MM.1S (cell line): ENCODE measurements around the gene LILRB4.
"Not testable (repeated sequence)": the region's sequence is repeated elsewhere in the genome, so short reads cannot be mapped to it uniquely, and the experiment has no call there.

Source experiments
- DNase-seq: peaks from one replicate; pipeline ENCODE4 v3.0.0-alpha.2; 2015
- H2AFZ ChIP-seq: fragments of 300-600 bp; sonication (generic); 2 replicates; pipeline ENCODE4 v1.6.0; 2016; ENCODE audit warnings: antibody characterized with exemption, low read length
- H3F3A ChIP-seq: fragments of 300-600 bp; sonication (generic); 2 replicates; pipeline ENCODE4 v1.6.1; 2016; ENCODE audit warnings: mild to moderate bottlenecking, antibody characterized with exemption, low read length, moderate library complexity, mixed read lengths; ENCODE audit not compliant: insufficient read depth
- H3K27ac ChIP-seq: fragments of 300-600 bp; sonication (generic); 2 replicates; pipeline ENCODE4 v1.5.1; 2016; ENCODE audit warnings: mild to moderate bottlenecking, low read length
- H3K27me3 ChIP-seq: fragments of 300-600 bp; sonication (generic); replicated peaks from 2 replicates; pipeline ENCODE4 v1.6.0; 2016; ENCODE audit warnings: low read length; ENCODE audit not compliant: insufficient read depth
- H3K36me3 ChIP-seq: fragments of 300-600 bp; sonication (generic); replicated peaks from 2 replicates; pipeline ENCODE4 v1.6.1; 2016; ENCODE audit warnings: mild to moderate bottlenecking, low read length, mixed read lengths; ENCODE audit not compliant: insufficient read depth
- H3K4me1 ChIP-seq: fragments of 300-600 bp; sonication (generic); 2 replicates; pipeline ENCODE4 v1.6.1; 2016; ENCODE audit warnings: low read length, mixed read lengths
- H3K4me2 ChIP-seq: fragments of 300-600 bp; sonication (generic); 2 replicates; pipeline ENCODE4 v1.6.0; 2016; ENCODE audit warnings: low read depth, low read length
- H3K4me3 ChIP-seq: fragments of 300-600 bp; sonication (generic); 2 replicates; pipeline ENCODE4 v1.5.1; 2016; ENCODE audit warnings: low read length, mixed read lengths
- H3K79me2 ChIP-seq: fragments of 300-600 bp; sonication (generic); 2 replicates; pipeline ENCODE4 v1.6.1; 2016; ENCODE audit warnings: mixed run types, low read length, mixed read lengths
- H3K9ac ChIP-seq: fragments of 300-600 bp; sonication (generic); 2 replicates; pipeline ENCODE4 v1.6.1; 2016; ENCODE audit warnings: low read length, mixed read lengths
- H3K9me2 ChIP-seq: fragments of 300-600 bp; sonication (generic); replicated peaks from 2 replicates; pipeline ENCODE4 v1.6.1; 2016; ENCODE audit warnings: mild to moderate bottlenecking, low read length, mixed read lengths; ENCODE audit not compliant: insufficient read depth
- H3K9me3 ChIP-seq: fragments of 300-600 bp; sonication (generic); replicated peaks from 2 replicates; pipeline ENCODE4 v1.6.1; 2016; ENCODE audit warnings: mild to moderate bottlenecking, low read length, mixed read lengths; ENCODE audit not compliant: insufficient read depth
- H4K20me1 ChIP-seq: fragments of 300-600 bp; sonication (generic); 2 replicates; pipeline ENCODE4 v1.6.1; 2016; ENCODE audit warnings: mild to moderate bottlenecking, low read length, moderate library complexity, mixed read lengths; ENCODE audit not compliant: insufficient read depth
- EZH2 ChIP-seq: fragments of 300-600 bp; sonication (generic); optimal IDR thresholded peaks from 2 replicates; pipeline ENCODE3; 2017; ENCODE audit warnings: low read depth, mild to moderate bottlenecking, antibody characterized with exemption, low read length, mixed read lengths
- EZH2phosphoT487 ChIP-seq: fragments of 300-600 bp; sonication (generic); IDR thresholded peaks from 2 replicates; pipeline ENCODE4 v1.6.1; 2018; ENCODE audit warnings: antibody characterized with exemption, low read length
- TF ChIP-seq, protein P1 (sequence below): fragments of 300-600 bp; sonication (generic); IDR thresholded peaks from 2 replicates; pipeline ENCODE4 v1.5.1; 2016; ENCODE audit warnings: antibody characterized with exemption, low read length, mixed read lengths

The LILRB4 gene

DNA sequence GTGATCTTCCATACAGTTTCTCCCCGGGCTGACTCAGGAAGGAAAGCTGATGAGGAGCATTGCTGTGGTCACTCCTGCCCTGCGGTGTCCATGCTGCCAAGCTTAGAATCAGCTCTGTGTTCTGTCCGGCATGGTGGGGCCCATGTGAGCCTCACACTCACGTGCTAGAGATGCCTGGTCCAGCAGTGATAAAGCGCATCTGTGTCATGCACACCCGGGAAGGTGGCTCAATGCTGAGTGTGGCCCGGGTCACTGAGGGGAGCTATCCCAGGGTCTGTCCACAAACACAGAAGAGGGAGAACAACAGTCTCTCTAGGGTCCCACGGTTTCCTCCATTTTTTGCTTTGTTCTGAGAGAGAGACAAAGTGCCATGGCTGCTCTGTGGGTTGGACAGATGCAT lies 36.0 kb upstream of the LILRB4 start:
- H3K79me2 ChIP-seq: no peaks in the 10 kb centered on the region
- no peak overlapping the region for H3K9ac ChIP-seq
- H3K9me2 ChIP-seq: no peaks in the 10 kb centered on the region
- H3K27me3 ChIP-seq: peaks cover 79% of the 10 kb centered on the region
- no peak overlapping the region for H3K27ac ChIP-seq
- H2AFZ ChIP-seq: no peak overlapping the region
- no peaks in the 10 kb centered on the region for H4K20me1 ChIP-seq
- no peaks in the 10 kb centered on the region for H3K4me1 ChIP-seq
- no peaks in the 10 kb centered on the region for H3K36me3 ChIP-seq
- no peak overlapping the region for H3K4me3 ChIP-seq
- TF ChIP-seq, protein P1, sequence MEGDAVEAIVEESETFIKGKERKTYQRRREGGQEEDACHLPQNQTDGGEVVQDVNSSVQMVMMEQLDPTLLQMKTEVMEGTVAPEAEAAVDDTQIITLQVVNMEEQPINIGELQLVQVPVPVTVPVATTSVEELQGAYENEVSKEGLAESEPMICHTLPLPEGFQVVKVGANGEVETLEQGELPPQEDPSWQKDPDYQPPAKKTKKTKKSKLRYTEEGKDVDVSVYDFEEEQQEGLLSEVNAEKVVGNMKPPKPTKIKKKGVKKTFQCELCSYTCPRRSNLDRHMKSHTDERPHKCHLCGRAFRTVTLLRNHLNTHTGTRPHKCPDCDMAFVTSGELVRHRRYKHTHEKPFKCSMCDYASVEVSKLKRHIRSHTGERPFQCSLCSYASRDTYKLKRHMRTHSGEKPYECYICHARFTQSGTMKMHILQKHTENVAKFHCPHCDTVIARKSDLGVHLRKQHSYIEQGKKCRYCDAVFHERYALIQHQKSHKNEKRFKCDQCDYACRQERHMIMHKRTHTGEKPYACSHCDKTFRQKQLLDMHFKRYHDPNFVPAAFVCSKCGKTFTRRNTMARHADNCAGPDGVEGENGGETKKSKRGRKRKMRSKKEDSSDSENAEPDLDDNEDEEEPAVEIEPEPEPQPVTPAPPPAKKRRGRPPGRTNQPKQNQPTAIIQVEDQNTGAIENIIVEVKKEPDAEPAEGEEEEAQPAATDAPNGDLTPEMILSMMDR: no peak
- TF ChIP-seq EZH2phosphoT487 (no peak), EZH2 (no peak)
- H3F3A ChIP-seq: no peaks in the 10 kb centered on the region
- no peaks in the 10 kb centered on the region for H3K9me3 ChIP-seq
- H3K4me2 ChIP-seq: no peak overlapping the region
- no peak for DNase-seq

DNA sequence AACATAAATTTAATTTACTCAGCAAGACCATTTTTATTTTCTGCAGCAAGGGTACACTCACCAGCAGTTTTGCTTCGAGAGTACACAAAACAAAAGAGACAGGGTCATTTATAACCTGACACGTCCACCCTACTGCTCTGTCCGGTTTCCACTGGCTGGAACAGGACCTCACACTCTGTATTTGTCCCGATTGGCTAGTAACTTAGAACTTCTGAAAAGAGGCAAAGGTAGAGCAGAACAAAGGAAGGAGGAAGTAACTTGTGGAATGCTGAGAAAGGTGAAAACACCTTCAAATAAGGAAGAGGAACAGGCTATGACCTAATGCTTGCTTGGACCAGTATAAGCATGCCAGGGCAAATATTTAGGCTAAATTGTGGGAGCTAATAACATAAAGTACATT lies 34.9 kb upstream of the LILRB4 start:
- H3K4me3 ChIP-seq, H3F3A ChIP-seq, H3K9me3 ChIP-seq, H3K27ac ChIP-seq, H3K4me2 ChIP-seq, H3K9ac ChIP-seq, H3K79me2 ChIP-seq, H3K9me2 ChIP-seq, H3K4me1 ChIP-seq, H2AFZ ChIP-seq, H4K20me1 ChIP-seq, DNase-seq, H3K36me3 ChIP-seq: not testable (repeated sequence)
- H3K27me3 ChIP-seq: peaks cover 79% of the 10 kb centered on the region

DNA sequence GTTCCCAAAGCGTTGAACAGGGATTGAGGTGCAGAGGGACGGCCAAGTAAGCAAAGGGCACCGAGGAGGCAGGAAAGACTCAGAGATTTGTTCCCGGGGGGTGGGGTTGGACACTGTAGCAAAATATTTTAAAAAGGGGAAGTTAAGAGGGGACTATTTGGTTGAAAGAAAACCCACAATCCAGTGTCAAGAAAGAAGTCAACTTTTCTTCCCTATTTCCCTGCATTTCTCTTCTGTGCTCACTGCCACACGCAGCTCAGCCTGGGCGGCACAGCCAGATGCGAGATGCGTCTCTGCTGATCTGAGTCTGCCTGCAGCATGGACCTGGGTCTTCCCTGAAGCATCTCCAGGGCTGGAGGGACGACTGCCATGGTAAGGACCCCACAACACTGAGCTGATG lies 32.5 kb upstream of the LILRB4 start, which contains the start of gene LILRB1:
TSS of gene LILRB1 (plus strand) at position 223 of the 400 bp plus-strand sequence. CDS start 590 bp downstream, outside the sequence.
- not testable (repeated sequence) for H3K27ac ChIP-seq, H3K36me3 ChIP-seq, H3K9me3 ChIP-seq, H3K9ac ChIP-seq, H3K79me2 ChIP-seq, H3F3A ChIP-seq, H3K4me1 ChIP-seq, H2AFZ ChIP-seq, H4K20me1 ChIP-seq, H3K9me2 ChIP-seq, H3K4me2 ChIP-seq, H3K4me3 ChIP-seq, DNase-seq
- H3K27me3 ChIP-seq: peaks cover 79% of the 10 kb centered on the region

DNA sequence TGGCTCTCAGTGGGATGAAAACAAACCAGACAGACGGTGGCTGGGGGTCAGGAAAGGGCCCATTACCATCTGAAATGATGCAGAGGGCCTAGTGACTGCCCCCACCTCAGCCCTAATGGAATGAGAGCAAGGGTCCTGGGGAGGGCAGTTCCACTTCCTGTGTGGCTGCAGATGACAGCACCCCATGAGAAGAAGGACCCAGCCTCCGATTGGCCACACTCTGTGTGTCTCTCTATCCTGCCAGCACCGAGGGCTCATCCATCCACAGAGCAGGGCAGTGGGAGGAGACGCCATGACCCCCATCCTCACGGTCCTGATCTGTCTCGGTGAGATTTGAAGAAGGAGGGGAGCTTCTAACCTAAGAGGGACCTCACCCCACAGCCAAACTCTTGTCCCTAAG lies 32.0 kb upstream of the LILRB4 start:
- Histone ChIP-seq H3K9ac (no peak overlapping the region), H3K36me3 (no peaks in the 10 kb centered on the region), H3K4me3 (no peak overlapping the region), H3K27ac (no peak overlapping the region), H2AFZ (no peak overlapping the region), H3K27me3 (peaks cover 80% of the 10 kb centered on the region), H3K79me2 (no peaks in the 10 kb centered on the region), H4K20me1 (no peaks in the 10 kb centered on the region), H3K9me3 (no peaks in the 10 kb centered on the region), H3K4me1 (no peaks in the 10 kb centered on the region), H3F3A (no peaks in the 10 kb centered on the region), H3K4me2 (no peak overlapping the region), H3K9me2 (no peaks in the 10 kb centered on the region)
- DNase-seq: no peak
- no peak for TF ChIP-seq EZH2phosphoT487
- no peak for TF ChIP-seq EZH2
- TF ChIP-seq, protein P1: no peak

DNA sequence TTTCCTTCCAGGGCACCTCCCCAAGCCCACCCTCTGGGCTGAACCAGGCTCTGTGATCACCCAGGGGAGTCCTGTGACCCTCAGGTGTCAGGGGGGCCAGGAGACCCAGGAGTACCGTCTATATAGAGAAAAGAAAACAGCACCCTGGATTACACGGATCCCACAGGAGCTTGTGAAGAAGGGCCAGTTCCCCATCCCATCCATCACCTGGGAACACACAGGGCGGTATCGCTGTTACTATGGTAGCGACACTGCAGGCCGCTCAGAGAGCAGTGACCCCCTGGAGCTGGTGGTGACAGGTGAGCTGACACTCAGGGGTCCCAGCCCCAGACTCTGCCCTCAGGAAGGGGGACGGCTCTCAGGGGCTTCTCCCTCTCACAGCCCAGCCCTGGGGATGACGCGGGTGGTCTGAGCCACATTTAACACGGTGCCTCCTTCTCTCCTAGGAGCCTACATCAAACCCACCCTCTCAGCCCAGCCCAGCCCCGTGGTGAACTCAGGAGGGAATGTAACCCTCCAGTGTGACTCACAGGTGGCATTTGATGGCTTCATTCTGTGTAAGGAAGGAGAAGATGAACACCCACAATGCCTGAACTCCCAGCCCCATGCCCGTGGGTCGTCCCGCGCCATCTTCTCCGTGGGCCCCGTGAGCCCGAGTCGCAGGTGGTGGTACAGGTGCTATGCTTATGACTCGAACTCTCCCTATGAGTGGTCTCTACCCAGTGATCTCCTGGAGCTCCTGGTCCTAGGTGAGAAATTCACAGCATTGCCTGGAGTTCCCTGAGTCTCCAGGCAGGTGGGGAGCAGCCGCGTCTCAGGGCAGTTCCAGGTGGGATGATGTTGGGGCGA lies 31.1 kb upstream of the LILRB4 start:
- H3K4me2 ChIP-seq, H4K20me1 ChIP-seq, H3K9ac ChIP-seq, H3K9me2 ChIP-seq, H3K36me3 ChIP-seq, H3K4me1 ChIP-seq, H3K9me3 ChIP-seq, H3K27ac ChIP-seq, H3K79me2 ChIP-seq, H3F3A ChIP-seq, H3K4me3 ChIP-seq, H2AFZ ChIP-seq, DNase-seq: not testable (repeated sequence)
- H3K27me3 ChIP-seq: peaks cover 78% of the 10 kb centered on the region

DNA sequence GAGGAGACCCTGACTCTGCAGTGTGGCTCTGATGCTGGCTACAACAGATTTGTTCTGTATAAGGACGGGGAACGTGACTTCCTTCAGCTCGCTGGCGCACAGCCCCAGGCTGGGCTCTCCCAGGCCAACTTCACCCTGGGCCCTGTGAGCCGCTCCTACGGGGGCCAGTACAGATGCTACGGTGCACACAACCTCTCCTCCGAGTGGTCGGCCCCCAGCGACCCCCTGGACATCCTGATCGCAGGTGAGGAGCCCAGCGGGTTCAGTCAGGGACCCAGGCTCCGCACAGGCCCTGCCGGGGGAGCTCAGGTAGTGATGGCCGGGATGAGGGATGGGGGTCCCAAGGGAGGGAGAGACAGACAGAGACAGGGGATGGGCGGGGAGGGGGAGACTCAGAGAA lies 30.3 kb upstream of the LILRB4 start:
- not testable (repeated sequence) for H3K9me3 ChIP-seq, H3K79me2 ChIP-seq, H3K9ac ChIP-seq, H4K20me1 ChIP-seq, H3F3A ChIP-seq, H3K4me2 ChIP-seq, H3K4me3 ChIP-seq, H3K36me3 ChIP-seq, H2AFZ ChIP-seq, H3K4me1 ChIP-seq, H3K9me2 ChIP-seq, H3K27ac ChIP-seq, DNase-seq
- H3K27me3 ChIP-seq: peaks cover 78% of the 10 kb centered on the region
